Measurements from ENCODE around the gene LYPD6B. TPM values are rescaled to one million over a fixed set of nuclear protein-coding genes. Genes with fewer than 3 reads are reported as not detected.

LYPD6B gene
- total and polyA plus RNA-seq, 2 donors (not counting 1 experiment from before 2014, with no cell fraction given) = 1.5 to 2.7 TPM

DNA sequence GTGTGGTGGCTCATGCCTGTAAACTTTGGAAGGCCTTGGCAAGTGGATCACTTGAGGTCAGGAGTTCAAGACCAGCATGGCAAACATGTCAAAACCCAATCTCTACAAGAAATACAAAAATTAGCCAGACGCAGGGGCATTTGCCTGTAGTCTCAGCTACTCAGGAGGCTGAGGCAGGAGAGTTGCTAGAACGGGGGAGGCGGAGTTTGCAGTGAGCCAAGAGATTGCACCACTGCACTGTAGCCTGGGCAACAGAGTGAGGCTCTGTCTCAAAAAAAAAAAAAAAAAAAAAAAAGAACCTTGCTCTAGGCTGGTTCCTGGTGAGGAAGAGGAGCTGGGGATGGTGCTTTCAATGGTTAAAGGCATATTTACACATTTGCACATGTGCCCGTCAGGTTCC is 129.4 kb downstream of the LYPD6B start:
- POLR2A ChIA-PET = no interaction called here
- TF ChIP-seq, protein P1, sequence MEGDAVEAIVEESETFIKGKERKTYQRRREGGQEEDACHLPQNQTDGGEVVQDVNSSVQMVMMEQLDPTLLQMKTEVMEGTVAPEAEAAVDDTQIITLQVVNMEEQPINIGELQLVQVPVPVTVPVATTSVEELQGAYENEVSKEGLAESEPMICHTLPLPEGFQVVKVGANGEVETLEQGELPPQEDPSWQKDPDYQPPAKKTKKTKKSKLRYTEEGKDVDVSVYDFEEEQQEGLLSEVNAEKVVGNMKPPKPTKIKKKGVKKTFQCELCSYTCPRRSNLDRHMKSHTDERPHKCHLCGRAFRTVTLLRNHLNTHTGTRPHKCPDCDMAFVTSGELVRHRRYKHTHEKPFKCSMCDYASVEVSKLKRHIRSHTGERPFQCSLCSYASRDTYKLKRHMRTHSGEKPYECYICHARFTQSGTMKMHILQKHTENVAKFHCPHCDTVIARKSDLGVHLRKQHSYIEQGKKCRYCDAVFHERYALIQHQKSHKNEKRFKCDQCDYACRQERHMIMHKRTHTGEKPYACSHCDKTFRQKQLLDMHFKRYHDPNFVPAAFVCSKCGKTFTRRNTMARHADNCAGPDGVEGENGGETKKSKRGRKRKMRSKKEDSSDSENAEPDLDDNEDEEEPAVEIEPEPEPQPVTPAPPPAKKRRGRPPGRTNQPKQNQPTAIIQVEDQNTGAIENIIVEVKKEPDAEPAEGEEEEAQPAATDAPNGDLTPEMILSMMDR (IDR thresholded peaks at IDR 0.05) = no peak
- no peak for TF ChIP-seq EZH2 (IDR thresholded peaks at IDR 0.05; ENCODE audit: borderline replicate concordance, insufficient read depth, low read depth, low read length, poor library complexity, severe bottlenecking)

DNA sequence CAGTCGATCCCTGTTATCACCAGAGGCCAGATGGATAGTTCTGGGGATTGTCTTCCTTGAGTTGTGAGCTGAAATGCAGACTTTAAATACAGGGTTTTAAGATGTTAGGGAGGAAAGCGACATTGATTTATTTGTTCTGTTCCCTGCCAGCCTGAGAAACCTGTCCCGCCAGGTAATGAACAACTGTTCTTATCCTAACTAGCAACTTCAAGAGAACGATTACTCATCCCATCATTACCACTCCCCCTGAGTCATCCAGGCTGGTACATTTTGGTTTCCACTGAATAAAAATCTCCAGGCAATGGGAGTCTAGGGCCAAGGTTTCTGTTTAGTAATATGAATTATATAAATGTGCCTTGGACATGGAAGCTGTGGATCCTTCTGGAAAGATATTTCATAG is 131.2 kb downstream of the LYPD6B start:
- Histone ChIP-seq H3K36me3 (replicated peaks in 1 of 2; ENCODE audit: control extremely low read depth in 1 of 2, control insufficient read depth in 1 of 2, extremely low read depth in 1 of 2, insufficient read depth in 2 of 2, low read length in 1 of 2) (no peaks in the 10 kb centered on the region), H4K20me1 (ENCODE audit: control insufficient read depth, insufficient read depth, low read length, poor library complexity, severe bottlenecking) (no peaks in the 10 kb centered on the region), H3K9me3 (ENCODE audit: control extremely low read depth in 1 of 3, control insufficient read depth in 2 of 3, insufficient read depth in 1 of 3, low read length in 2 of 3) (peaks cover 0 to 8% (median 3%) of the 10 kb centered on the region in 3 donors), H3K4me3 (ENCODE audit: control extremely low read depth in 1 of 5, extremely low read depth in 1 of 5, insufficient read depth in 1 of 5, low read depth in 2 of 5, low read length in 4 of 5) (no peak overlapping the region), H3K9ac (ENCODE audit: low read length) (no peak overlapping the region), H2AFZ (ENCODE audit: insufficient read depth, low read depth, low read length, poor library complexity, severe bottlenecking) (no peak overlapping the region), H3K4me2 (replicated peaks; ENCODE audit: low read depth, low read length, poor library complexity, severe bottlenecking) (no peak overlapping the region), H3K27ac (ENCODE audit: low read length in 2 of 2) (no peak overlapping the region), H3K27me3 (replicated peaks in 1 of 4; ENCODE audit: control extremely low read depth in 1 of 4, control insufficient read depth in 3 of 4, insufficient read depth in 4 of 4, low read length in 3 of 4) (peaks cover 0 to 19% (median 8%) of the 10 kb centered on the region in 4 experiments), H3K79me2 (ENCODE audit: control insufficient read depth, insufficient read depth, low read length) (no peaks in the 10 kb centered on the region), H3K4me1 (ENCODE audit: control insufficient read depth in 2 of 2, insufficient read depth in 2 of 2, low read length in 2 of 2) (no peaks in the 10 kb centered on the region)
- TF ChIP-seq, protein P1 (IDR thresholded peaks at IDR 0.05) = no peak
- TF ChIP-seq EZH2 (IDR thresholded peaks at IDR 0.05; ENCODE audit: borderline replicate concordance, insufficient read depth, low read depth, low read length, poor library complexity, severe bottlenecking) = no peak
- Mint-ChIP-seq H3K9me3 (ENCODE audit: insufficient read depth) (peaks cover 3% of the 10 kb centered on the region), H3K27ac (no peak overlapping the region), H3K4me3 (no peak overlapping the region), H3K4me1 (peaks cover 2% of the 10 kb centered on the region), H3K27me3 (peaks cover 25% of the 10 kb centered on the region)
- 100% methylated on average over 2 of the region's 4 CpGs for WGBS (ENCODE audit: insufficient coverage)
- no peak for ATAC-seq (ENCODE audit: low read depth)
- POLR2A ChIA-PET = no interaction called here
- DNase-seq = no peak
- CTCF ChIA-PET = no interaction called here
- intact Hi-C loops (cut with micrococcal nuclease) = no loop called here

More for the DNA sequence above, 129.4 kb downstream of the LYPD6B start:
- Histone ChIP-seq H3K27ac (ENCODE audit: low read length in 2 of 2) (no peak overlapping the region), H3K4me3 (ENCODE audit: control extremely low read depth in 1 of 5, extremely low read depth in 1 of 5, insufficient read depth in 1 of 5, low read depth in 2 of 5, low read length in 4 of 5) (no peak overlapping the region), H3K9me3 (ENCODE audit: control extremely low read depth in 1 of 3, control insufficient read depth in 2 of 3, insufficient read depth in 1 of 3, low read length in 2 of 3) (peaks cover 0 to 8% (median 3%) of the 10 kb centered on the region in 3 donors), H3K79me2 (ENCODE audit: control insufficient read depth, insufficient read depth, low read length) (no peaks in the 10 kb centered on the region), H3K27me3 (replicated peaks in 1 of 4; ENCODE audit: control extremely low read depth in 1 of 4, control insufficient read depth in 3 of 4, insufficient read depth in 4 of 4, low read length in 3 of 4) (peaks cover 0 to 29% (median 15%) of the 10 kb centered on the region in 4 experiments), H3K9ac (ENCODE audit: low read length) (no peak overlapping the region), H3K4me2 (replicated peaks; ENCODE audit: low read depth, low read length, poor library complexity, severe bottlenecking) (no peak overlapping the region), H2AFZ (ENCODE audit: insufficient read depth, low read depth, low read length, poor library complexity, severe bottlenecking) (no peak overlapping the region), H4K20me1 (ENCODE audit: control insufficient read depth, insufficient read depth, low read length, poor library complexity, severe bottlenecking) (no peaks in the 10 kb centered on the region), H3K4me1 (ENCODE audit: control insufficient read depth in 2 of 2, insufficient read depth in 2 of 2, low read length in 2 of 2) (no peaks in the 10 kb centered on the region), H3K36me3 (replicated peaks in 1 of 2; ENCODE audit: control extremely low read depth in 1 of 2, control insufficient read depth in 1 of 2, extremely low read depth in 1 of 2, insufficient read depth in 2 of 2, low read length in 1 of 2) (no peaks in the 10 kb centered on the region)
- CTCF ChIA-PET = no interaction called here
- WGBS (ENCODE audit: insufficient coverage) = 93% methylated on average over 4 of the region's 4 CpGs
- ATAC-seq (ENCODE audit: low read depth) (no peak), DNase-seq (no peak)
- Mint-ChIP-seq H3K4me3 (no peak overlapping the region), H3K9me3 (ENCODE audit: insufficient read depth) (peaks cover 3% of the 10 kb centered on the region), H3K4me1 (peaks cover 2% of the 10 kb centered on the region), H3K27ac (no peak overlapping the region), H3K27me3 (peaks cover 39% of the 10 kb centered on the region)
- intact Hi-C loops (cut with micrococcal nuclease) = no loop called here

Measured in B cell (primary cell).